G401 (cell line): ENCODE measurements around the gene HERC2. TPM values are rescaled to one million over a fixed set of nuclear protein-coding genes. Genes with fewer than 3 reads are reported as not detected.
A peak's percentile ranks its signal among the peaks of the same experiment; 100 is the strongest.
"Not testable (repeated sequence)": the region's sequence is repeated elsewhere in the genome, so short reads cannot be mapped to it uniquely, and the experiment has no call there.

Source experiments
- DNase-seq: peaks from one replicate; pipeline ENCODE4 v3.0.0-alpha.2; 2015; ENCODE audit warnings: low spot score
- in situ Hi-C: cut with HindIII; loops from 2 replicates; pipeline ENCODE4 v1.10.0; 2016; ENCODE audit warnings: low sequenced_read_pairs, mixed read lengths
- total RNA-seq: library from RNA; depleted of rRNA; stranded (reverse); fragments of >200 nt; shearing (Covaris generic); gene quantifications from 2 replicates; pipeline ENCODE4 v1.2.3, GENCODE V29; 2014

HERC2 gene
- total RNA-seq, 1 experiment from 2014 or later, result 62.2 TPM

GRCh38 chr15:28122038-28122949 is 199.7 kb downstream of the HERC2 start:
- in situ Hi-C loops, result no loop called here
- DNase-seq, result no peak

GRCh38 chr15:28121577-28121976 is 200.4 kb downstream of the HERC2 start:
- in situ Hi-C loops, DNase-seq: not testable (repeated sequence)

GRCh38 chr15:28120359-28120640 is 201.7 kb downstream of the HERC2 start:
- DNase-seq, result no peak
- in situ Hi-C loops, result no loop called here

- DNase-seq, result no peak
- in situ Hi-C loops, result no loop called here
These were observed 203.4 kb downstream of the HERC2 start for GRCh38 chr15:28118531-28118930.

- in situ Hi-C loops, result no loop called here
- DNase-seq, result no peak
These were observed 203.9 kb downstream of the HERC2 start for GRCh38 chr15:28118083-28118482.

- in situ Hi-C loops, result no loop called here
- DNase-seq, result no peak
These were observed 204.5 kb downstream of the HERC2 start for GRCh38 chr15:28117432-28117990.

GRCh38 chr15:28116521-28117431 is 205.2 kb downstream of the HERC2 start:
- in situ Hi-C loops, result no loop called here
- no peak for DNase-seq

- in situ Hi-C loops, result no loop called here
These were observed 206.1 kb downstream of the HERC2 start for GRCh38 chr15:28115871-28116270.

GRCh38 chr15:28114721-28115622 is 207.0 kb downstream of the HERC2 start:
- DNase-seq, result no peak
- in situ Hi-C loops, result no loop called here

More at GRCh38 chr15:28115871-28116270, 206.1 kb downstream of the HERC2 start:
- no peak for DNase-seq

GRCh38 chr15:28114114-28114455 is 207.9 kb downstream of the HERC2 start:
- in situ Hi-C loops, result no loop called here

GRCh38 chr15:28113394-28114113 is 208.4 kb downstream of the HERC2 start:
- DNase-seq, result peak; percentile 84
- in situ Hi-C loops, result no loop called here

More at GRCh38 chr15:28114114-28114455, 207.9 kb downstream of the HERC2 start:
- no peak for DNase-seq

- in situ Hi-C loops, result no loop called here
- no peak for DNase-seq
These were observed 209.0 kb downstream of the HERC2 start for GRCh38 chr15:28112962-28113361.

- in situ Hi-C loops, result no loop called here
These were observed 209.7 kb downstream of the HERC2 start for GRCh38 chr15:28112101-28112760.

GRCh38 chr15:28111543-28111942 is 210.4 kb downstream of the HERC2 start:
- no peak for DNase-seq
- in situ Hi-C loops, result no loop called here

More at GRCh38 chr15:28112101-28112760, 209.7 kb downstream of the HERC2 start:
- DNase-seq, result no peak

GRCh38 chr15:28110481-28110881 is 211.5 kb downstream of the HERC2 start:
- in situ Hi-C loops, result no loop called here
- peak; percentile 84 for DNase-seq

GRCh38 chr15:28109626-28110455 is 212.1 kb downstream of the HERC2 start:
- in situ Hi-C loops, result no loop called here

GRCh38 chr15:28107904-28108275 is 214.1 kb downstream of the HERC2 start:
- no peak for DNase-seq
- in situ Hi-C loops, result no loop called here

More at GRCh38 chr15:28109626-28110455, 212.1 kb downstream of the HERC2 start:
- no peak for DNase-seq
